Measurements from ENCODE around the gene RTRAF. TPM values are rescaled to one million over a fixed set of nuclear protein-coding genes. Genes with fewer than 3 reads are reported as not detected.

RTRAF gene
- total RNA-seq, 4 donors from 2014 or later: 20.2 to 58.7 (median 51.9) TPM

DNA sequence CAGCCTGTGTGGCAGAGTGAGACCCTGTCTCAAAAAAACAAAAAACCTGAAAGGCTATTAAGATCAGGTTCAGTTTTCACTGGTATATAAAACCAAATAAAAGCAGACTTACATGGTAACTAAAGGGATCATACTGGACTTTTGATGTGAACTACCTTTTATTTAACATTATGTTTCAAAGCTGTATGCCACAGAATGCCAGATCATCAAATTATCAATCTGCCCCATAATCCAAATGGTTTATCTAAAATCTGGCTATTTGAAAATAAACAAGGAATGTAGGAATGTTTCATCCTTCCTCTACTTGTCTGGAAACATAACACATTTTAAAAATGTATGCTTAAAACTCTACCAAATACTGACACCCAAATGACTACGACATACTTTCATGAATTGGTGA is 65.3 kb downstream of the RTRAF start:
- peak overlapping the region in 3 of 4 donors; percentile 25 to 64 (median 34) for H3K27ac ChIP-seq
- no peaks in the 10 kb centered on the region for H3K27me3 ChIP-seq
- no peak for DNase-seq
- WGBS, 2 donors: 50 to 52% methylated on average over 1 of the region's 1 CpG
- intact Hi-C loops (cut with DNase I): no loop called here
- TF ChIP-seq, protein P1, sequence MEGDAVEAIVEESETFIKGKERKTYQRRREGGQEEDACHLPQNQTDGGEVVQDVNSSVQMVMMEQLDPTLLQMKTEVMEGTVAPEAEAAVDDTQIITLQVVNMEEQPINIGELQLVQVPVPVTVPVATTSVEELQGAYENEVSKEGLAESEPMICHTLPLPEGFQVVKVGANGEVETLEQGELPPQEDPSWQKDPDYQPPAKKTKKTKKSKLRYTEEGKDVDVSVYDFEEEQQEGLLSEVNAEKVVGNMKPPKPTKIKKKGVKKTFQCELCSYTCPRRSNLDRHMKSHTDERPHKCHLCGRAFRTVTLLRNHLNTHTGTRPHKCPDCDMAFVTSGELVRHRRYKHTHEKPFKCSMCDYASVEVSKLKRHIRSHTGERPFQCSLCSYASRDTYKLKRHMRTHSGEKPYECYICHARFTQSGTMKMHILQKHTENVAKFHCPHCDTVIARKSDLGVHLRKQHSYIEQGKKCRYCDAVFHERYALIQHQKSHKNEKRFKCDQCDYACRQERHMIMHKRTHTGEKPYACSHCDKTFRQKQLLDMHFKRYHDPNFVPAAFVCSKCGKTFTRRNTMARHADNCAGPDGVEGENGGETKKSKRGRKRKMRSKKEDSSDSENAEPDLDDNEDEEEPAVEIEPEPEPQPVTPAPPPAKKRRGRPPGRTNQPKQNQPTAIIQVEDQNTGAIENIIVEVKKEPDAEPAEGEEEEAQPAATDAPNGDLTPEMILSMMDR (IDR thresholded peaks at IDR 0.05): no peak
- no peak for TF ChIP-seq POLR2A (IDR thresholded peaks at IDR 0.05)
- H3K9me3 ChIP-seq: no peaks in the 10 kb centered on the region
- peaks cover 0 to 66% (median 20%) of the 10 kb centered on the region in 3 donors for H3K4me1 ChIP-seq
- H3K36me3 ChIP-seq: no peaks in the 10 kb centered on the region
- H3K4me3 ChIP-seq: no peak overlapping the region

DNA sequence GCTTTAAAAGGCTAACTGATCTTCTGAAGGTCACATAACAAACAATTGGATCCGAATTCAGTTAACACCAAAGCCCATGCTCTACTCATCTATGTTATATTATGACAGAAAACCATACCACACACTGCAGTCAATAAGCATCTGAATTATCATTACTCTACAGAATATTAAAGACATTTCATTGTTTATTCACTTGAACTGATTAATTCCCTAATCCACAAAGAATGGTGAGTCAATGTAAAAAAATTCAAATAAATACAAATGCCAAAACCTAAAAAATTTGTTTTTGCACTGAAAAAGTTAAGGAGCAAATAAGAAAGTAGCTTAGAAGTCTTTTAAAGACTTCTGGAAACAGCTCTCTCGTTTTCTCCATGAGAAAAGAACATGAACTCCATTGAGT is 65.8 kb downstream of the RTRAF start:
- H3K4me1 ChIP-seq: peaks cover 0 to 66% (median 21%) of the 10 kb centered on the region in 3 donors
- no peaks in the 10 kb centered on the region for H3K9me3 ChIP-seq
- intact Hi-C loops (cut with DNase I): no loop called here
- H3K27ac ChIP-seq: peak overlapping the region in 1 of 4 donors; percentile 25
- no peaks in the 10 kb centered on the region for H3K36me3 ChIP-seq
- no peak overlapping the region for H3K4me3 ChIP-seq
- no peak for TF ChIP-seq POLR2A (IDR thresholded peaks at IDR 0.05)
- TF ChIP-seq, protein P1 (IDR thresholded peaks at IDR 0.05): no peak
- 56% methylated on average over 2 of the region's 2 CpGs for WGBS, 2 donors
- no peak for DNase-seq
- H3K27me3 ChIP-seq: no peaks in the 10 kb centered on the region

DNA sequence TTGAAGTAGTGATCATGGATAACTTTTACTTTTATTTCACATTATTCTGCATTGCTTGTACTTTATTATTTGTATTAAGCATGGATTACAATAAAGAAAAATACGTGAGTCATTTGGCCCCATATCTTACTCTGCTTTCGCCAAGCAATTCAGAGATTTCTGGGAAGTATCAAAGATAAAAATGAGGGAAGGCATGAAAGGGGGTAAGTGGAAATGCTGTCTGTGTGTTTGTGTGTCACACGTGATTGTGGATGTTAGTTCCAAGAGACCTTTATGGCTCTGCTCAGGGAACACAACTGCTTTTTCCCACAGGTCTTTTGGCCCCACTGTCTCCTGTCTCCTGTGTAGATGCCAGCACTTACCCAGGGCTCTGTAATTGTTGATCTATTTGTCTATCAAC is 69.0 kb downstream of the RTRAF start:
- no peak for TF ChIP-seq POLR2A (IDR thresholded peaks at IDR 0.05)
- TF ChIP-seq, protein P1 (IDR thresholded peaks at IDR 0.05): no peak
- intact Hi-C loops (cut with DNase I): no loop called here
- no peaks in the 10 kb centered on the region for H3K9me3 ChIP-seq
- H3K4me1 ChIP-seq: peaks cover 0 to 66% (median 20%) of the 10 kb centered on the region in 3 donors
- no peaks in the 10 kb centered on the region for H3K36me3 ChIP-seq
- 32 to 49% methylated on average over 3 of the region's 3 CpGs for WGBS, 2 donors
- DNase-seq: no peak
- peak overlapping the region in 2 of 4 donors; percentile 28 to 43 for H3K27ac ChIP-seq
- H3K27me3 ChIP-seq: no peaks in the 10 kb centered on the region
- H3K4me3 ChIP-seq: no peak overlapping the region

DNA sequence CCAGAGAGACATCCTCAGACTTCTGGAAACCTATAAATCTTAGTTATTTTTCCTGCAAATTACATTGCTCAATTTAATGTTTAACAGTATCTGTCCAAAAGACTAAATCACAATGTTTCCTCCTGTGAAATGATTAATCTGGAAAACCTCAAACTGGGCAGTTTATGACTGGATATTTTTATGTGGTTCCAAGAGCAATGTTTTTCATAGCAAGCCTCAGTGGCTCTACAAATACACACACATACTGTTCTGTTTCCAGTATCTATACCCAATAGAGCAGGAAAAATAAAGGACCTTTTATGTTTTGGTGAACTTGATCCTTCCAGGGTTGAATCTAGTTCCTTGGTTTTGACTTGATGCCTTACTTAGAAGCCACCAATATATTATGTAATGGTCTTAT is 70.3 kb downstream of the RTRAF start:
- Histone ChIP-seq H3K9me3 (no peaks in the 10 kb centered on the region), H3K27ac (peak overlapping the region in 3 of 4 donors; percentile 32 to 71 (median 39)), H3K4me3 (no peak overlapping the region), H3K27me3 (no peaks in the 10 kb centered on the region), H3K36me3 (no peaks in the 10 kb centered on the region), H3K4me1 (peaks cover 0 to 59% (median 12%) of the 10 kb centered on the region in 3 donors)
- DNase-seq: no peak
- intact Hi-C loops (cut with DNase I): no loop called here
- TF ChIP-seq, protein P1 (IDR thresholded peaks at IDR 0.05): no peak
- TF ChIP-seq POLR2A (IDR thresholded peaks at IDR 0.05): no peak

DNA sequence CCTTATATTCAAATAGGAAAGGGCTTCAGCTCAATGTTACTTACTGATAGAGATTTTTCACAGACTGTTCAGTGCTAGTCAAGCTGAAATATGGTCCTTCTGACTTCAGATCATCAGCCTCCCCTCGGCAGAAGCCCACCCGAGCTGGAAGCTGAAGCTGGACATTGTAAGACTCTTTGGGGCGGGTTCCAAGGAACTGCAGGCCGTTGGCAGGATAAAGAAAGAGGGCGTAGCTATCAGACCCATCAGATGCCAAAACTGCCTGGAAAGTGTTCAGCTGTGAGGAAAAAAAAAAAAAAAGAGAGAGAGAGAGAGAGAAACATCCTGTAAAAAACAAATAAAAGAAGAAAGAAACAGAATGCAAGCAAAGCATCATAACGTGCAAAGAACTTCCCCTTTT is 70.7 kb downstream of the RTRAF start:
- H3K9me3 ChIP-seq: no peaks in the 10 kb centered on the region
- peak overlapping the region in 3 of 4 donors; percentile 32 to 71 (median 39) for H3K27ac ChIP-seq
- no peaks in the 10 kb centered on the region for H3K36me3 ChIP-seq
- H3K27me3 ChIP-seq: no peaks in the 10 kb centered on the region
- no peak for TF ChIP-seq POLR2A (IDR thresholded peaks at IDR 0.05)
- TF ChIP-seq, protein P1 (IDR thresholded peaks at IDR 0.05): no peak
- intact Hi-C loops (cut with DNase I): no loop called here
- no peak overlapping the region for H3K4me3 ChIP-seq
- no peak for DNase-seq
- peaks cover 0 to 58% (median 12%) of the 10 kb centered on the region in 3 donors for H3K4me1 ChIP-seq
- 5 to 17% methylated on average over 3 to 6 of the region's 6 CpGs for WGBS, 2 donors

Other genes with a start within 250 kb of the RTRAF start
- gene GNG2, start 128.9 kb upstream of the RTRAF start, total RNA-seq: 1 to 10 TPM; 1.5 to 8.8 (median 3.7) TPM
- gene NID2, start 79.5 kb downstream of the RTRAF start, total RNA-seq: 10 to 100 TPM in 1 of 4 donors, 1 to 10 TPM in 2, under 1 TPM in 1; 0.91 to 12.2 (median 3.2) TPM

Data from esophagus squamous epithelium (tissue), 5 donors.